HCEC 1CT (cell line): ENCODE measurements around the gene TINAG.

Experiments used
- DNase-seq: peaks from one replicate; pipeline ENCODE4 v3.0.0-alpha.2; 2017

TINAG gene, protein sequence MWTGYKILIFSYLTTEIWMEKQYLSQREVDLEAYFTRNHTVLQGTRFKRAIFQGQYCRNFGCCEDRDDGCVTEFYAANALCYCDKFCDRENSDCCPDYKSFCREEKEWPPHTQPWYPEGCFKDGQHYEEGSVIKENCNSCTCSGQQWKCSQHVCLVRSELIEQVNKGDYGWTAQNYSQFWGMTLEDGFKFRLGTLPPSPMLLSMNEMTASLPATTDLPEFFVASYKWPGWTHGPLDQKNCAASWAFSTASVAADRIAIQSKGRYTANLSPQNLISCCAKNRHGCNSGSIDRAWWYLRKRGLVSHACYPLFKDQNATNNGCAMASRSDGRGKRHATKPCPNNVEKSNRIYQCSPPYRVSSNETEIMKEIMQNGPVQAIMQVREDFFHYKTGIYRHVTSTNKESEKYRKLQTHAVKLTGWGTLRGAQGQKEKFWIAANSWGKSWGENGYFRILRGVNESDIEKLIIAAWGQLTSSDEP

DNA sequence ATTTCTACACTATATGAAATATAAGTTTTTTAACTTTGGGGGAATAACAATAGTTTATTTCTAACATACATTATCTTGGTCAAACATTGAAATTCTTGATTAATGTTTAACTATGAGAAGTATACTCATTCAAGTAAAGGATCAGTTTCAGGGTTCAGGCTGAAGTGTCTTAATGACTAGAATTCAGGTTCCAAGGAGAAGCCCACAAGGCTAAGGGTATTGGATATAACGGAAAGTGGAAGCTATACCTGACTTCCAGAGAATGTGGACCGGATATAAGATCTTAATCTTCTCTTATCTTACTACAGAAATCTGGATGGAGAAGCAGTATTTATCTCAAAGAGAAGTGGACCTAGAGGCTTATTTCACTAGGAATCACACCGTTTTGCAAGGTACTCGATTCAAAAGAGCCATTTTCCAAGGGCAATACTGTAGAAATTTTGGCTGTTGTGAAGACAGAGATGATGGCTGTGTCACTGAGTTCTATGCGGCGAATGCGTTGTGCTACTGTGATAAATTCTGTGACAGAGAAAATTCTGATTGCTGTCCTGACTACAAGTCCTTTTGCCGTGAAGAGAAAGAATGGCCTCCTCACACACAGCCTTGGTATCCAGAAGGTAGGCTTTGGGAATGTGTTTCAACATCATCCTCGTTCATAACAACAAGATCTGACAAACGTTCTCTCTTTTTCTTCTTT is at the start of gene TINAG:
Gene TINAG, plus strand, starts transcription at position 153 of the 697 bp plus-strand sequence. Its CDS starts 110 bp downstream, at position 263.
- DNase-seq: no peak

DNA sequence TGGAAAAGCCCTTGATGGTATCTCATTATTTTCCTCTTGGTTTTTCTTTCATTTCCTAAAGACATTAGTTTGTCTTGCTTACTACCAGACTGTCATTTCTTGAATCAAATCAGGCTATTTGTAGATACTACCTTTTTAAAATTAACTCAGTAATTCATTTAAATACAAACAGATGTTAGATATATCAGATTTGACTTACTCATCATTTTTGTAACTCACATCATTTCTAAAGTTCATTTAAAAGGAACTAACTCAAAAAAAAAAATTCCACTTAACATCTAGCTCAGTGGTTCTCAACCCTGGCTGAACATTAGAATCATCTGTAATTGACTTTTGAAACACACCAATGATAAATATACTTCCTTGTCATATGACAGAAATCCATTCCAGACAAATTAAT is 48.2 kb upstream of the TINAG start:
- no peak for DNase-seq

DNA sequence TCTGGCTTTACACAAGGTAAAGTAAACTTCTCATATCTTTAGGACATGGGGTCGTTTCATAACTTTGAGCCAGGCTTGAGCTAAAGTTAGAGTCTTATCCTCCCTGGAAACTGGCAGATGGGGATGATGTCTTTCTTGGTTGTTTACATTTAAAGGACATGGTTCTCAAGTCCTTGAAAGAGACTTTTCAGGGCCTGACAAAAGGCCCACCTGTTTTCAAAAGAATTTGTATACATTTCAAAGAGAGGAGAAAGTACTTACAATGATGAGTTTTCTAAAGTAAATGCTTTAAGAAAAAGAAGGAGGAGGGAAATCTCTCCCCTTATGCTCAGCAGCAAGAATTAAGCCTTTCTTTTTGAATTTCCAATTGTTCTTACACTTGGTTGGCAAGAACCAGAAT is 45.7 kb upstream of the TINAG start:
- no peak for DNase-seq

DNA sequence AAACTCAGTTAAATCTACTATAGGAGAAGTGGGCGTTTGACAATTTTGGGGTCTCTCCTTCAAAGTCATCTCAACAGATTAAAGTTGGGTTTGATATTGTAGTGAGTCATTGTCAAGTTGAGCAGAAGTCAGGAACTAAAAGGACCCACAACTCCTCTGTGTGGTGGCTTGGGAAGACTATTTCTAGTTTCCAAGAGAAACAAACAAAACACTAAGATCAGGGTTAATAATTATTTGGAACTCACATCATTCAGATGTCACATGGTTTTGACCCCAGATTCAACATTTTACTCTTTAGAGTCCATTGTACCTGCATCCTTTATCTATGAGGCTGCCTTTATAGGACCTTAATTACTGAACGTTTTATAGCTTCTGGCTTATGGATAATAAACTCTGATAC is 45.3 kb upstream of the TINAG start:
- DNase-seq: no peak

GRCh38 chr6:54264581-54265272 is 43.5 kb upstream of the TINAG start:
- DNase-seq: peak; percentile 9

DNA sequence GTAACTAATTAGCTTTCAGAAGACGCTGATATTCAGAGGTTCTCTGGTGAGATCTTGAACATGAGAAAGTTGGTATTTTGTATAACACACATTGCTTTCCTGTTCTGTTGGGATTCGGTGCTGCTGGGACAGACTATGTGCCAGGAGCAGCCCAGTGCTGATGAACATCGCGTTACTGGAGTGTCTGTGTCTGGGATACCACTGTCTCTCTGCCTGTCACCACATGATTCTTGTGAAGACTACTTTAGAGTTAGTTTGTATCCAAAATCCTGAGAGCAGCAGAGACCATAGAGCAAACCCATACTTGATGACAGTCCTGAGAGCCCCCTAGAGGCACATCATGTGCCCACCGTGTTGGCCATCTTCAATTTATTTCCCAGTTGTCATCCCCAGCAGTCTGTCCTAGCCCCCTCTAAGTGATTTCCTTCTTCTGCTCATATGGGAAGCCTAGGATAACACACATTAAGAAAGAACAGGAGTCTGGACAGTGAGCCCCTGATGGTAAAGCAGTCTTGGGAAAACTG is 41.8 kb upstream of the TINAG start:
- DNase-seq: no peak

DNA sequence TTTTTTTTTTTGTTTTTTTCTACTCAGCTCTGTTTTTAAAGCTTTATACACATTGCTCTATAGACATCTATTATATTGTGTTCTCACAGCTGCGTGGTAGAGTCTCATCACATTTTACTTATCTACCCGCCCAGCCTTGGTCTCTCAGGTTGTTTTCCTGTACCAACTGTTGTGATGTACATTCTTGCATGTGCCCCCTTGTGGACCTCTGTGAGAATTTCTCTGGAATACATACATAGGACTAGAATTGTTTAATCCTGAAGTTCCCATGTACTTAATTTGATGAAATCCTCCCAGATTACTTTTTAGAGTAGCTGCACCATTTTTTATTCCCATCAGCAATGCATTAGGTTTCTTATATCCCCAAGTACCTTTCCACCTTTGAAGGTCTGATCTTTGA is 40.4 kb upstream of the TINAG start:
- DNase-seq: peak; percentile 57

- no peak for DNase-seq
Measured at GRCh38 chr6:54273214-54273820, 34.9 kb upstream of the TINAG start.

GRCh38 chr6:54274383-54274782 is 33.9 kb upstream of the TINAG start:
- no peak for DNase-seq

GRCh38 chr6:54282186-54282585 is 26.1 kb upstream of the TINAG start:
- DNase-seq: peak; percentile 90

GRCh38 chr6:54284161-54284860 is 23.9 kb upstream of the TINAG start:
- DNase-seq: no peak

- DNase-seq: peak; percentile 14
Measured at GRCh38 chr6:54285595-54285994, 22.6 kb upstream of the TINAG start.

- peak; percentile 24 for DNase-seq
Measured at GRCh38 chr6:54286141-54286540, 22.1 kb upstream of the TINAG start.

DNA sequence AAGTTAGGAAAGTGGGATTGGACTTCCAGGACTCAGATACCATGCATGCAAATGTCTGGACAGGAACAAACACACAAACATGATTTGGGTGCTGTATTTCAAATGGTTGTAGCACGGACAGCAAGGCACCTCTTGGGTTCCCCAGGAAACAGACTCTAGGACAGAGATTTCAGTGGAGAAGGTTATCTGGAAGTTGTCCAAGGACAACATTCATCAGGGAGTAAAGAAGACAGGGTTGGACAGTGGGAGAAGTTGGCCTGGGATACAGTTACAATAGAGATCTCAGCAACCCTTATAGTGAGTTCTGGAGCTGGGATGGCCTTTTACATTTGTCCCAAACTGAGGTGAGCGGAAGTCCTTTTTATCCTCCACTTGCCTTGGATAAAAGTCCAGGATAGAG is 19.8 kb upstream of the TINAG start:
- no peak for DNase-seq

GRCh38 chr6:54289426-54289825 is 18.8 kb upstream of the TINAG start:
- no peak for DNase-seq

- DNase-seq: peak; percentile 70
Measured at GRCh38 chr6:54291146-54291545, 17.1 kb upstream of the TINAG start.

DNA sequence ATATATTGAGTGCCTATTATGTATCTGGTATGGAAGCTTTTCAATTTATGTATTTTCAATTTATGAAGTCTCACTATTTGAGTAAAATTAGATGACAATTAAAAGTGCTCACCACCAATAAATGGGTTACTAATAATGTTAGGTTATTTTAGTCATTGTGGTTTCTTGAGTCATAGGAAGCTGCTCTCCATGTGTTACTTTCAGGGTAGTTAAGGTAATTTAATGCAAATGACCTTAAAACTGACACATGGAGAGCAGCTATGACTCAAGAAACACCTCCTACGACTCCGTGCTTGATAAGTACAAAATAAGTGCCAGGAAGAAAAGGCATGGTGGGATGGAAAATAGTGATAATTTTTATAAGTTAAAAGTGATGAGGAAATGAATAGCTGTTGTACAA is 16.5 kb upstream of the TINAG start:
- peak; percentile 82 for DNase-seq

- no peak for DNase-seq
Measured at GRCh38 chr6:54294965-54295532, 13.2 kb upstream of the TINAG start.

- peak; percentile 21 for DNase-seq
Measured at GRCh38 chr6:54299542-54300269, 8.5 kb upstream of the TINAG start.

- DNase-seq: no peak
Measured at GRCh38 chr6:54301770-54302169, 6.5 kb upstream of the TINAG start.

- no peak for DNase-seq
Measured at GRCh38 chr6:54307439-54307910, 766 bp upstream of the TINAG start.
